EL (cell line): Measurements from ENCODE around the gene WDR35.

Source experiments
- DNase-seq: peaks from one replicate; pipeline ENCODE4 v3.0.0-alpha.2; 2016

WDR35 gene

GRCh38 chr2:19868224-19868623 is 121.7 kb downstream of the WDR35 start:
- no peak for DNase-seq

DNA sequence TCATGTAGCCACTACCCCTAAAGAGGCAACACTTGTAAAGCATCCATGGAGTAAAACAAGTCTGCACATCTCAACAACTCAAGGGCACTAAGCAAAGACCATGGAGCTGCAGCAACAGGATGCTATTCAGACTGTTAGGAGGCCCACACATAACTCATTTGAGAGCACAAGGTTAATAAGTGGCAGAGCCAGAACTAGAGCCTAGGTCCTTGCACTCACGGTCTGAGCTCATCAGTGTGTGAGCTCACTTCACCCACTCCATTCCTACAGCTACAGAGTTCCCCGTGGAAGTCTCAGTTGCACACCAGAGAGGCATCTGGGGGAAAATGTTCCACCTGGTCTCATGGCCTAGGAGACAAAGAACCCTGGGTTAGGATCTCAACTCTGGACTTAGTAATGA is 123.1 kb downstream of the WDR35 start:
- DNase-seq = no peak

DNA sequence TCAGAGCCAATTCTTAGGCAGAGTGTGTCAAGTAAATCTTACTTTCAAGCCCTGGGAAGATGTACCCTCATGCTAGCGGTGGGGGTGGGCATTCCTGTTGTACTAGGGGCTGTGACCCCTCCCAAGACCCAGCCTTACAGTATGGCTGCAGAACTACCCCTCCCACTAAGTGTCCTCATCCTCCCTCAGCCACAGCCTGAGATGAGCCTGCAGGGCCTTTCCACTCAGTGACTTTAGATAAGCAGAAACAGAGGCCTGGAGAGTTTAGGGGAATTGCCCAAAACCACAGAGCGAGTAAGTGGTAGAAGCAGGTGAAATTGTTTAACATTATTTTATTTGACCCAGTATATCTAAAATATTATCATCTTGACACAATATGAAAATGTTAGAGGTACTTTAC is 124.8 kb downstream of the WDR35 start:
- DNase-seq = no peak

DNA sequence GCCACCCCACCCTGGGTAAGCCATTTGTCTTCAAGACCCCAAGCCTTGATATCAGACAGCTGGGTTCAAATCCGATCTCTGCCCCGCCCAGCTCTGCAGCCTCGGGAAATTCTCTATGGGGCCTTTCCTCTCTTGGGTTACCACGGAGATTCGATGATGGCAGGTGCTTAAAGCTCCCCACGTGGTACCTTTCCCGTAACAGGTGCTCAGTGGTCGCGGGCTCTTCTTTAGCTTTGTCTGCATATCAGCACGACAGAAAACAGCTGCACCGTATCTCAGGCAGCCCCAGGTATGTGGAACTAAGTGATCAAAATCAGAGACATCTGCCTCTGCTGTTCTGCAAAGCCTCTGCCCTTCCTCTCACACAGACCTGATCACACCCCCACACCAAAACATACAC is 125.5 kb downstream of the WDR35 start:
- DNase-seq = no peak

GRCh38 chr2:19863303-19864041 is 126.4 kb downstream of the WDR35 start:
- DNase-seq = peak; percentile 50

DNA sequence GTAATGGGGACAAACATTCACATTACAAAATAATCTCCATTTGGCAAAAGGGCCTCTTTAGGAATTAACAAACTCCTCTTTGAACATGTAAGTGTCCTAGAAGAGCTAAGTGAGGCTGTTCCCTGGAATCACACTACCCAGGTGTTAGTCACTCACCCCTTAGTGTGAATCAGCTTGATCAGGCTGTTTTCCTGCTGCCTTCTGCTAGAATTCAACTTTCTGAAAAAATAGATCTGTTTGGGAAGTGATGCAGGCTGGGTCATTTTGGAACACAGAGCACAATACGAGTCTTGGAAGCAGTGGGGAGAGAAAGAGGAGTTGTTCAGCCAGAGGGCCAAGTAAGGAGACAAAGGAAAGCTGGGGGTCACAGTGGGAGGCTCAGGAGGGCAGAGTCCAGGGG is 128.1 kb downstream of the WDR35 start:
- DNase-seq = no peak
